Cardiac fibroblast (primary cell): ENCODE measurements around the gene BDKRB2.
A peak's percentile ranks its signal among the peaks of the same experiment; 100 is the strongest.

ENCODE experiments used
- DNase-seq, 2 donors: peaks; one replicate each; pipeline versions ENCODE4 v3.0.0 to v3.0.0-alpha.2; 2010; ENCODE audit warnings: low read depth in 2 of 2
- H3K4me3 ChIP-seq, 2 donors: replicated peaks in 1 of 2; 1 replicate in 1 of 2; 2 replicates in 1 of 2; pipeline ENCODE4 v1.5.1; 2011; ENCODE audit warnings: low read depth in 2 of 2, low read length in 2 of 2, mild to moderate bottlenecking in 2 of 2, moderate library complexity in 1 of 2
- CTCF ChIP-seq: IDR thresholded peaks from one replicate; pipeline ENCODE4 v1.5.1; 2011; ENCODE audit warnings: low read depth, mild to moderate bottlenecking, low read length, inconsistent platforms

BDKRB2 gene

GRCh38 chr14:96167224-96168148 lies 37.2 kb upstream of the BDKRB2 start:
- DNase-seq, result peak; percentile 52 to 67
- no peak for TF ChIP-seq CTCF
- no peak overlapping the region for H3K4me3 ChIP-seq

GRCh38 chr14:96168581-96168980 lies 36.1 kb upstream of the BDKRB2 start:
- TF ChIP-seq CTCF, result no peak
- DNase-seq, result no peak
- no peak overlapping the region for H3K4me3 ChIP-seq

- DNase-seq, result no peak
These were observed 33.6 kb upstream of the BDKRB2 start for GRCh38 chr14:96170961-96171592.

GRCh38 chr14:96173636-96174475 lies 30.8 kb upstream of the BDKRB2 start:
- no peak overlapping the region for H3K4me3 ChIP-seq
- DNase-seq, result no peak
- TF ChIP-seq CTCF, result no peak

More at GRCh38 chr14:96170961-96171592, 33.6 kb upstream of the BDKRB2 start:
- H3K4me3 ChIP-seq, result no peak overlapping the region
- no peak for TF ChIP-seq CTCF

GRCh38 chr14:96176275-96176674 lies 28.4 kb upstream of the BDKRB2 start:
- no peak overlapping the region for H3K4me3 ChIP-seq
- peak; percentile 36 to 62 for DNase-seq
- no peak for TF ChIP-seq CTCF

GRCh38 chr14:96176811-96177211 lies 27.8 kb upstream of the BDKRB2 start:
- no peak overlapping the region for H3K4me3 ChIP-seq
- DNase-seq, result peak; percentile 82 to 91
- TF ChIP-seq CTCF, result no peak
